ENCODE results near the gene BANK1.
A peak's percentile ranks its signal among the peaks of the same experiment; 100 is the strongest.

BANK1 gene

GRCh38 chr4:101791182-101791558 is 640 bp downstream of the BANK1 start:
- H3K4me3 ChIP-seq (ENCODE audit: low read length), result peak overlapping the region; percentile 48; the same call in 1 of the 2 replicates
- no peak for TF ChIP-seq ZNF274 (IDR thresholded peaks at IDR 0.05; ENCODE audit: low read depth, low read length)

- H3K4me3 ChIP-seq (ENCODE audit: low read length), result no peak overlapping the region
- TF ChIP-seq ZNF274 (IDR thresholded peaks at IDR 0.05; ENCODE audit: low read depth, low read length), result no peak
Measured at GRCh38 chr4:101792056-101792590, 1.6 kb downstream of the BANK1 start.

GRCh38 chr4:101793397-101793796 is 2.9 kb downstream of the BANK1 start:
- TF ChIP-seq ZNF274 (IDR thresholded peaks at IDR 0.05; ENCODE audit: low read depth, low read length), result no peak
- no peak overlapping the region for H3K4me3 ChIP-seq (ENCODE audit: low read length)

DNA sequence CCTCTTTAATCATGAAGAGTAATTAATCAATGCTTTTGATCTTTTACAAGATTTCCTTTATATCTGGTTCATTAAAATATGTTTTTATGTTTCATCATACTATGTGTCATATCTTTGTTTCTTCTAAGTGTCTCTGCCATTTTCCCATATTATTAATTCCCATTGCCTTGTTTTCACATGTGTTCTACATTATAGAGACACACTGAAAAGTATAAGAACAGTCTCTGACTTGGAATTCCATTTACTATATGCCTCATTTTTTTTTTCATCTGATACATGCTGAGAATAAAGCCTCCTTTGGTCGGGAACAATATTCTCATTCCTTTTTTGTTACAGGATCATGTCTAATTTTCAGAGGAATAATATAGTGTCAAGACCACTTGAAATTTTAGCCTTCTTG is 4.3 kb downstream of the BANK1 start:
- no peak for TF ChIP-seq ZNF274 (IDR thresholded peaks at IDR 0.05; ENCODE audit: low read depth, low read length)

GRCh38 chr4:101795704-101796103 is 5.2 kb downstream of the BANK1 start:
- no peak overlapping the region for H3K4me3 ChIP-seq (ENCODE audit: low read length)
- no peak for TF ChIP-seq ZNF274 (IDR thresholded peaks at IDR 0.05; ENCODE audit: low read depth, low read length)

More for the DNA sequence above, 4.3 kb downstream of the BANK1 start:
- no peak overlapping the region for H3K4me3 ChIP-seq (ENCODE audit: low read length)

- no peak overlapping the region for H3K4me3 ChIP-seq (ENCODE audit: low read length)
- no peak for TF ChIP-seq ZNF274 (IDR thresholded peaks at IDR 0.05; ENCODE audit: low read depth, low read length)
Measured at GRCh38 chr4:101801958-101802357, 11.4 kb downstream of the BANK1 start.

- H3K4me3 ChIP-seq (ENCODE audit: low read length), result no peak overlapping the region
- no peak for TF ChIP-seq ZNF274 (IDR thresholded peaks at IDR 0.05; ENCODE audit: low read depth, low read length)
Measured at GRCh38 chr4:101806914-101807313, 16.4 kb downstream of the BANK1 start.

DNA sequence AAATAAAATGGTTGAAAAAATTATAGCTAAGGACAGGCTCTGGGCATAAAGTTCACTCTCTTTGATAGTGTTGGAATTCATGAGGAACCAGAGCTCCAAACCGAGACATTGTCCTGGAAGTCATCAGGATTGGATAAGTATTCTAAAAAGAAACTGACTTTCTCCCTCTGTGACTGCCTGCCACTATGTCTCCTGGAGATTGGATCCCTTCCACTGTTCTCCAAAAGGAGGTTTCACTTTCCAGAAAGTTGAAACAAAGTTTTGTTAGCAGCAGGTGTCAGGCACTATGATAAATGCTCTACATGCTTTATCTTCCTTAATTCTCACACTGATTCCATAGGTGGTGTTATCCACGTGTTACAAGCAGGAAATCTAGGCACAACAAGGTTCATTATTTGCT is 16.8 kb downstream of the BANK1 start:
- peak overlapping the region; percentile 47; the same call in 1 of the 2 replicates for H3K4me3 ChIP-seq (ENCODE audit: low read length)
- no peak for TF ChIP-seq ZNF274 (IDR thresholded peaks at IDR 0.05; ENCODE audit: low read depth, low read length)

- TF ChIP-seq ZNF274 (IDR thresholded peaks at IDR 0.05; ENCODE audit: low read depth, low read length), result no peak
- no peak overlapping the region for H3K4me3 ChIP-seq (ENCODE audit: low read length)
Measured at GRCh38 chr4:101813604-101814003, 23.1 kb downstream of the BANK1 start.

GRCh38 chr4:101818362-101818761 is 27.8 kb downstream of the BANK1 start:
- no peak overlapping the region for H3K4me3 ChIP-seq (ENCODE audit: low read length)
- no peak for TF ChIP-seq ZNF274 (IDR thresholded peaks at IDR 0.05; ENCODE audit: low read depth, low read length)

DNA sequence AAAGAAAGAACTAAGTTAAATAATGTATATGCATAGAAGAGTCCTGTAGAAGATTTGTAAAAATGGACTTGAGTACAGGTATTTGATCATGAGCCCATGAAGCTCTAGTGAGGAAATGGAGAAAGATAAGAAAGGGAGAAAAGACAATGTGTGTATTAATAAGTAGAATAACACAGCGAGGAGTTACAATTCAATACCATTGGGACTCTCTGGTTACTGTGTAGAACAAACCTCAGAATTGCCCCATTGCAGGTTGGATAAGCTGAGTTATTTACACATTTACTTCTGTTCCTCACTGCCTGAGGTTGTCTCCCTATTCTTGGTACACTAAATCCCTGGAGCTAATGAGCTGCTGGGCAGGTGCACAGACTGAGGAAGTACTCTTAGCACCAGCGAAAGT is 33.3 kb downstream of the BANK1 start:
- no peak overlapping the region for H3K4me3 ChIP-seq (ENCODE audit: low read length)
- TF ChIP-seq ZNF274 (IDR thresholded peaks at IDR 0.05; ENCODE audit: low read depth, low read length), result no peak

DNA sequence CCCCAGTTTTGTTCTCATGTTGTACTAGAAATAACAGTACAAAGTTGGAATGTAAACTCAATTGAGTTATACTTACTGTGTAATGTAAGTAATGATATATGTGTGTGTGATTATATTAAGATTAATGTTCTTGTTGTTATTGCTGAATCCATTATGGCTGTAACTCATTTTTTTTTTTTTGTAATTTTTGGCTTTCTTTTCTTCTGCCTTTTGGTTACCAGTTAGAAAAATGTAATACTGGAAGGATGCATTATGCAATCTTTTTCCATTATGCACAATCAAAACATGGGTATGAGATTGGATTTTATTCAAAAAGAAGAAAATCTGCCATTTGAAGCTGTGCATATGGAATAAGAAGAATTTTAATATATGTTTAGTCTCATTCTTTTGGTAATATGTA is 34.0 kb downstream of the BANK1 start:
- no peak for TF ChIP-seq ZNF274 (IDR thresholded peaks at IDR 0.05; ENCODE audit: low read depth, low read length)
- H3K4me3 ChIP-seq (ENCODE audit: low read length), result no peak overlapping the region

DNA sequence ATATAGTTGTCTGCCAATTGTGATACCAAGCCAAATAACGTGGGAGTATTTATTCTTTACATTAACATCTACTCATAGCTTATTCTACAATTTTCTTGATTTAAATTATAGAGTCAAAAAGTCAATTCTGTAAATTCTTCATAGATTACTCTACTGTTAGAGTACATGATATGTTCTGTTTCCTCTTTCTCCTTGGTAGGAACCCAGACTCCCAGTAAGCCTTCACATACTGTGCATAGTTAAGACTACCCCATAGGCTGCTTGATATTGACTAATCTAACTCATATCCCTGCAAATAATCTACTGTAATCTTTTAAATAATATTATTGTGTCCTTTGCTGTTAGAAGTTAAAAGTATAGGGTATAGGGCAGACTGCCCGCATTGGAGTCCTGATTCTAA is 35.4 kb downstream of the BANK1 start:
- no peak for TF ChIP-seq ZNF274 (IDR thresholded peaks at IDR 0.05; ENCODE audit: low read depth, low read length)
- H3K4me3 ChIP-seq (ENCODE audit: low read length), result no peak overlapping the region

- no peak overlapping the region for H3K4me3 ChIP-seq (ENCODE audit: low read length)
- no peak for TF ChIP-seq ZNF274 (IDR thresholded peaks at IDR 0.05; ENCODE audit: low read depth, low read length)
Measured at GRCh38 chr4:101831816-101832215, 41.3 kb downstream of the BANK1 start.

GRCh38 chr4:101833480-101833879 is 43.0 kb downstream of the BANK1 start:
- no peak overlapping the region for H3K4me3 ChIP-seq (ENCODE audit: low read length)
- TF ChIP-seq ZNF274 (IDR thresholded peaks at IDR 0.05; ENCODE audit: low read depth, low read length), result no peak
